Measurements from ENCODE around the gene WDR48. TPM values are rescaled to one million over a fixed set of nuclear protein-coding genes. Genes with fewer than 3 reads are reported as not detected.
A peak's percentile ranks its signal among the peaks of the same experiment; 100 is the strongest.

WDR48 gene
- total RNA-seq, 2 experiments from 2014 or later = 81.2 to 88.6 TPM

- DNase-seq (no peak), ATAC-seq (ENCODE audit: poor library complexity) (no peak)
- Histone ChIP-seq H3K27ac (ENCODE audit: low read depth in 1 of 2, low read length in 2 of 2) (no peak overlapping the region), H3K36me3 (ENCODE audit: insufficient read depth, low read length) (no peaks in the 10 kb centered on the region), H3K4me3 (ENCODE audit: low read length) (no peak overlapping the region), H3K9me3 (ENCODE audit: control insufficient read depth in 1 of 2, insufficient read depth in 1 of 2, low read length in 2 of 2) (no peaks in the 10 kb centered on the region), H3K4me1 (ENCODE audit: insufficient read depth, low read length) (no peaks in the 10 kb centered on the region), H3K27me3 (ENCODE audit: control insufficient read depth in 1 of 2, insufficient read depth in 2 of 2, low read length in 2 of 2) (no peaks in the 10 kb centered on the region)
- Mint-ChIP-seq H3K4me3 (no peak overlapping the region), H3K27ac (no peak overlapping the region), H3K36me3 (ENCODE audit: low read depth) (no peaks in the 10 kb centered on the region), H3K9me3 (no peaks in the 10 kb centered on the region), H3K27me3 (no peaks in the 10 kb centered on the region), H3K4me1 (ENCODE audit: low read depth) (no peaks in the 10 kb centered on the region)
- TF ChIP-seq CTCF (IDR thresholded peaks at IDR 0.05) = no peak
- CTCF ChIA-PET = interaction anchor here (1.4 kb wide), 1 partner anchor 13 kb away, joined by 3 read pairs; no protein-coding TSS in a partner anchor
- intact Hi-C loops (cut with DNase I, micrococcal nuclease) = no loop called here
- POLR2A ChIA-PET = no interaction called here
Observed at GRCh38 chr3:39114456-39114855, 62.6 kb downstream of the WDR48 start.

- ATAC-seq (ENCODE audit: poor library complexity) (no peak), DNase-seq (peak in 1 of 14 experiments; percentile 1)
- CTCF ChIA-PET = no interaction called here
- Mint-ChIP-seq H3K27me3 (no peaks in the 10 kb centered on the region), H3K9me3 (no peaks in the 10 kb centered on the region), H3K4me3 (no peak overlapping the region), H3K4me1 (ENCODE audit: low read depth) (no peaks in the 10 kb centered on the region), H3K36me3 (ENCODE audit: low read depth) (no peaks in the 10 kb centered on the region), H3K27ac (no peak overlapping the region)
- Histone ChIP-seq H3K9me3 (ENCODE audit: control insufficient read depth in 1 of 2, insufficient read depth in 1 of 2, low read length in 2 of 2) (no peaks in the 10 kb centered on the region), H3K27me3 (ENCODE audit: control insufficient read depth in 1 of 2, insufficient read depth in 2 of 2, low read length in 2 of 2) (no peaks in the 10 kb centered on the region), H3K4me1 (ENCODE audit: insufficient read depth, low read length) (no peaks in the 10 kb centered on the region), H3K4me3 (ENCODE audit: low read length) (no peak overlapping the region), H3K27ac (ENCODE audit: low read depth in 1 of 2, low read length in 2 of 2) (no peak overlapping the region), H3K36me3 (ENCODE audit: insufficient read depth, low read length) (no peaks in the 10 kb centered on the region)
- POLR2A ChIA-PET = interaction anchor here (0.9 kb wide), 1 partner anchor 8 kb away, joined by 4 read pairs; no protein-coding TSS in a partner anchor
- intact Hi-C loops (cut with DNase I, micrococcal nuclease) = no loop called here
- no peak for TF ChIP-seq CTCF (IDR thresholded peaks at IDR 0.05)
Observed at GRCh38 chr3:39115870-39116269, 64.1 kb downstream of the WDR48 start.

- Histone ChIP-seq H3K9me3 (ENCODE audit: control insufficient read depth in 1 of 2, insufficient read depth in 1 of 2, low read length in 2 of 2) (no peaks in the 10 kb centered on the region), H3K36me3 (ENCODE audit: insufficient read depth, low read length) (no peaks in the 10 kb centered on the region), H3K27me3 (ENCODE audit: control insufficient read depth in 1 of 2, insufficient read depth in 2 of 2, low read length in 2 of 2) (no peaks in the 10 kb centered on the region), H3K4me1 (ENCODE audit: insufficient read depth, low read length) (no peaks in the 10 kb centered on the region), H3K27ac (ENCODE audit: low read depth in 1 of 2, low read length in 2 of 2) (no peak overlapping the region), H3K4me3 (ENCODE audit: low read length) (no peak overlapping the region)
- POLR2A ChIA-PET = interaction anchor here (0.6 to 1.1 kb wide), 2 partner anchors 9 to 14 kb away, joined by 3 read pairs; no protein-coding TSS in a partner anchor
- Mint-ChIP-seq H3K4me3 (no peak overlapping the region), H3K36me3 (ENCODE audit: low read depth) (no peaks in the 10 kb centered on the region), H3K9me3 (no peaks in the 10 kb centered on the region), H3K27me3 (no peaks in the 10 kb centered on the region), H3K4me1 (ENCODE audit: low read depth) (no peaks in the 10 kb centered on the region), H3K27ac (no peak overlapping the region)
- intact Hi-C loops (cut with DNase I, micrococcal nuclease) = no loop called here
- TF ChIP-seq CTCF (IDR thresholded peaks at IDR 0.05) = no peak
- ATAC-seq (ENCODE audit: poor library complexity) (no peak), DNase-seq (peak in 2 of 14 experiments; percentile 1 to 2)
- CTCF ChIA-PET = interaction anchor here (1.6 kb wide), 1 partner anchor 170 kb away, joined by 4 read pairs; no protein-coding TSS in a partner anchor
Observed at GRCh38 chr3:39118079-39118478, 66.3 kb downstream of the WDR48 start.

Measured in CD4-positive, alpha-beta T cell (primary cell).